Fibroblast of skin of left quadriceps (primary cell): ENCODE measurements around the gene THADA.
"Not testable (repeated sequence)": the region's sequence is repeated elsewhere in the genome, so short reads cannot be mapped to it uniquely, and the experiment has no call there.

ENCODE experiments used
- DNase-seq, 2 experiments: peaks; one replicate each; pipeline ENCODE4 v3.0.0-alpha.2; 2013; ENCODE audit warnings: low read depth in 2 of 2

The THADA gene

GRCh38 chr2:43189861-43190260 lies 406.0 kb downstream of the THADA start:
- not testable (repeated sequence) for DNase-seq

GRCh38 chr2:43188561-43189386 lies 407.1 kb downstream of the THADA start:
- no peak for DNase-seq

GRCh38 chr2:43186679-43187374 lies 409.0 kb downstream of the THADA start:
- no peak for DNase-seq

- no peak for DNase-seq
Measured at GRCh38 chr2:43186321-43186678, 409.5 kb downstream of the THADA start.

- DNase-seq = no peak
Measured at GRCh38 chr2:43185146-43185545, 410.7 kb downstream of the THADA start.

- DNase-seq = no peak
Measured at GRCh38 chr2:43184339-43184895, 411.4 kb downstream of the THADA start.

- no peak for DNase-seq
Measured at GRCh38 chr2:43183743-43184142, 412.1 kb downstream of the THADA start.

GRCh38 chr2:43180897-43181296 lies 414.9 kb downstream of the THADA start:
- no peak for DNase-seq
